ENCODE results near the gene TKT. TPM values are rescaled to one million over a fixed set of nuclear protein-coding genes. Genes with fewer than 3 reads are reported as not detected.

The TKT gene
- total RNA-seq, 1 donor from 2014 or later = 154 TPM

DNA sequence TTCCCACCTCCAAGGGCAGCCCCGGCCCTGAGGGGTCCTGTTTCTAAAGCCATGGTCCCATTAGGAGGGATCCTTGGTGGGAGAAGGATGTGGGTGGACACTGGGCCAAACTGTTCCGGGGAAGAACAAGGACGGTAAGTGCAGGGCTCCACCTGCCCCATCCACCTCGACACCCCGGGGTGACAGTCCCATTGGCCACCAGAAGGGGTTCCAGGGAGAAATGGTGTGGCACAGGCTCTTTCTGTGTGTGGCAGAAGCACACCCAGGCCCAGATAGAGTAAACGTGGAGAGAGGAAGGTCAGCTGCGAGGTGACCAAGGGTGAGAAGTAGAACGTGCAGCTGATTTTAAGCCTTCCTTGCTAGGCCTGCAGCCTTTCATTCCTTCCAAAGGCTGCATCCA lies 12.0 kb downstream of the TKT start:
- peaks cover 37% of the 10 kb centered on the region for H3K36me3 Mint-ChIP-seq (ENCODE audit: low read depth)
- ATAC-seq (ENCODE audit: low read depth) (no peak), DNase-seq (no peak)
- no peaks in the 10 kb centered on the region for H3K27me3 Mint-ChIP-seq
- no peak overlapping the region for H3K27ac Mint-ChIP-seq
- intact Hi-C loops (cut with micrococcal nuclease) = no loop called here
- no peaks in the 10 kb centered on the region for H3K9me3 Mint-ChIP-seq
- ChIA-PET POLR2A (no interaction called here), CTCF (no interaction called here)
- peaks cover 14% of the 10 kb centered on the region for H3K4me1 Mint-ChIP-seq
- no peak overlapping the region for H3K4me3 Mint-ChIP-seq
- TF ChIP-seq, protein P1, sequence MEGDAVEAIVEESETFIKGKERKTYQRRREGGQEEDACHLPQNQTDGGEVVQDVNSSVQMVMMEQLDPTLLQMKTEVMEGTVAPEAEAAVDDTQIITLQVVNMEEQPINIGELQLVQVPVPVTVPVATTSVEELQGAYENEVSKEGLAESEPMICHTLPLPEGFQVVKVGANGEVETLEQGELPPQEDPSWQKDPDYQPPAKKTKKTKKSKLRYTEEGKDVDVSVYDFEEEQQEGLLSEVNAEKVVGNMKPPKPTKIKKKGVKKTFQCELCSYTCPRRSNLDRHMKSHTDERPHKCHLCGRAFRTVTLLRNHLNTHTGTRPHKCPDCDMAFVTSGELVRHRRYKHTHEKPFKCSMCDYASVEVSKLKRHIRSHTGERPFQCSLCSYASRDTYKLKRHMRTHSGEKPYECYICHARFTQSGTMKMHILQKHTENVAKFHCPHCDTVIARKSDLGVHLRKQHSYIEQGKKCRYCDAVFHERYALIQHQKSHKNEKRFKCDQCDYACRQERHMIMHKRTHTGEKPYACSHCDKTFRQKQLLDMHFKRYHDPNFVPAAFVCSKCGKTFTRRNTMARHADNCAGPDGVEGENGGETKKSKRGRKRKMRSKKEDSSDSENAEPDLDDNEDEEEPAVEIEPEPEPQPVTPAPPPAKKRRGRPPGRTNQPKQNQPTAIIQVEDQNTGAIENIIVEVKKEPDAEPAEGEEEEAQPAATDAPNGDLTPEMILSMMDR (IDR thresholded peaks at IDR 0.05) = no peak

DNA sequence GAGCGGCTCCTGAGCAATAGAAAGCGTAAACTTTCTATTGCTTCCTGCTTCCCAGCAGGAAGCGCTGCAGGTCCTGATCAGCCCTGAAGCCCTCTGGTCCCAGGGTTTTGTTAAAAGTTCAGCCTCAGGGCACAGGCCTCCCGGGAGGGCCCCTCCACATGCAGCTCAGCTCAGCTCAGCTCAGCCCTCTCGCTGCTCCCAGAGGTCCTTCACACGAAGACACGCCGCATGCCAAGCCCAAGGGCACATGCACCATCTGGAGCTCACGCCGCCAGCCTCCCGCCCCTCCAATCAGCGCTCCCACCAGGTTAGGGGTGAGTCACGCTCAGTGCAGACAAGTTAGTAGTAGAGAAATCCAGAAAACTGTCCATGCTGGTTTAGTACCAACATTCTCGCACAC lies 12.7 kb downstream of the TKT start:
- TF ChIP-seq, protein P1 (IDR thresholded peaks at IDR 0.05) = no peak
- ChIA-PET POLR2A (no interaction called here), CTCF (no interaction called here)
- no peak overlapping the region for H3K27ac Mint-ChIP-seq
- peaks cover 43% of the 10 kb centered on the region for H3K36me3 Mint-ChIP-seq (ENCODE audit: low read depth)
- H3K4me3 Mint-ChIP-seq = no peak overlapping the region
- peaks cover 9% of the 10 kb centered on the region for H3K4me1 Mint-ChIP-seq
- no peaks in the 10 kb centered on the region for H3K9me3 Mint-ChIP-seq
- DNase-seq = no peak
- ATAC-seq (ENCODE audit: low read depth) = no peak
- intact Hi-C loops (cut with micrococcal nuclease) = no loop called here
- no peaks in the 10 kb centered on the region for H3K27me3 Mint-ChIP-seq

DNA sequence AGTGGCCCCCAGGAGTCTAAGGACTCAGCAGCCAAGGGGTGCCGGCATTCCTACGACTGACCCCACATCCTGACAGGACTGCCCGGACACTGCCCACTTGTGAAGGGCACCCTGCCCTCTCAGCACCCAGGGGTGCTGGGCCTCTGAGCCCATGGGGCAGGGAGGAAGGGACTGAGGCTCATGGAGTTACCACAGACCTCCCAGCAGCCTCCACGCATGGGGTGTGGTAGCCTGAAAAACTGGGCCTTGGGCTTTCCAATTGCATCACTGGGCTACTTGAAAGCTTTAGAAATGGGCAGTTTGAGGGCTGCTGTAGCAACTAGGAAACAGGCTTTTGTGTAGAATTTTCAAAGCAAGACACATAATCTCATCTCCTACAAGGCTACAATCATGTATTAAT lies 13.2 kb downstream of the TKT start:
- DNase-seq (no peak), ATAC-seq (ENCODE audit: low read depth) (no peak)
- ChIA-PET POLR2A (no interaction called here), CTCF (no interaction called here)
- Mint-ChIP-seq H3K27me3 (no peaks in the 10 kb centered on the region), H3K9me3 (no peaks in the 10 kb centered on the region), H3K36me3 (ENCODE audit: low read depth) (peaks cover 47% of the 10 kb centered on the region), H3K27ac (no peak overlapping the region), H3K4me1 (peaks cover 3% of the 10 kb centered on the region), H3K4me3 (no peak overlapping the region)
- TF ChIP-seq, protein P1 (IDR thresholded peaks at IDR 0.05) = no peak
- intact Hi-C loops (cut with micrococcal nuclease) = no loop called here

DNA sequence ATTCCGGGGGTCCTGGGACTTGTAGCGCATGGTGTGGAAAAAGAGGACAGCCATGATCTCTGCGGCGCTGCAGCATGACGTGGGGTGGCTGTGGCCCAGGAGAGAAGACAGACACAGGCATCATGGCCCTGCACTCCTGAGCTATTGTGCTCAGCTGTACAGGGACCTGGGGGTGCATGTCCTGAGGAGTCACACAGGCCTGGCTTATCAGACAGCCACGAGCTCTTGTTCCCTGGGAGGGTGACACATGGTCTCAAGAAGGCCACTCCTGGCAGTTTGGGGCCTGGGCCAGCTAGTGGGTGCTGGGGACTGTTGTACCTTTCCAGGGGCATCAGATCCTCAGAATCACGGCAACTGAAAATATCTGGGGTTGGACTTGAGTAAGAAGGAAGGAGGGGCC lies 13.7 kb downstream of the TKT start:
- Mint-ChIP-seq H3K27ac (no peak overlapping the region), H3K36me3 (ENCODE audit: low read depth) (peaks cover 50% of the 10 kb centered on the region), H3K9me3 (no peaks in the 10 kb centered on the region), H3K4me1 (peaks cover 2% of the 10 kb centered on the region), H3K27me3 (no peaks in the 10 kb centered on the region), H3K4me3 (no peak overlapping the region)
- POLR2A ChIA-PET = interaction anchor here (0.6 kb wide), 1 partner anchor 20 kb away, joined by 6 read pairs; no protein-coding TSS in a partner anchor
- intact Hi-C loops (cut with micrococcal nuclease) = no loop called here
- CTCF ChIA-PET = no interaction called here
- TF ChIP-seq, protein P1 (IDR thresholded peaks at IDR 0.05) = no peak
- ATAC-seq (ENCODE audit: low read depth) (no peak), DNase-seq (no peak)

DNA sequence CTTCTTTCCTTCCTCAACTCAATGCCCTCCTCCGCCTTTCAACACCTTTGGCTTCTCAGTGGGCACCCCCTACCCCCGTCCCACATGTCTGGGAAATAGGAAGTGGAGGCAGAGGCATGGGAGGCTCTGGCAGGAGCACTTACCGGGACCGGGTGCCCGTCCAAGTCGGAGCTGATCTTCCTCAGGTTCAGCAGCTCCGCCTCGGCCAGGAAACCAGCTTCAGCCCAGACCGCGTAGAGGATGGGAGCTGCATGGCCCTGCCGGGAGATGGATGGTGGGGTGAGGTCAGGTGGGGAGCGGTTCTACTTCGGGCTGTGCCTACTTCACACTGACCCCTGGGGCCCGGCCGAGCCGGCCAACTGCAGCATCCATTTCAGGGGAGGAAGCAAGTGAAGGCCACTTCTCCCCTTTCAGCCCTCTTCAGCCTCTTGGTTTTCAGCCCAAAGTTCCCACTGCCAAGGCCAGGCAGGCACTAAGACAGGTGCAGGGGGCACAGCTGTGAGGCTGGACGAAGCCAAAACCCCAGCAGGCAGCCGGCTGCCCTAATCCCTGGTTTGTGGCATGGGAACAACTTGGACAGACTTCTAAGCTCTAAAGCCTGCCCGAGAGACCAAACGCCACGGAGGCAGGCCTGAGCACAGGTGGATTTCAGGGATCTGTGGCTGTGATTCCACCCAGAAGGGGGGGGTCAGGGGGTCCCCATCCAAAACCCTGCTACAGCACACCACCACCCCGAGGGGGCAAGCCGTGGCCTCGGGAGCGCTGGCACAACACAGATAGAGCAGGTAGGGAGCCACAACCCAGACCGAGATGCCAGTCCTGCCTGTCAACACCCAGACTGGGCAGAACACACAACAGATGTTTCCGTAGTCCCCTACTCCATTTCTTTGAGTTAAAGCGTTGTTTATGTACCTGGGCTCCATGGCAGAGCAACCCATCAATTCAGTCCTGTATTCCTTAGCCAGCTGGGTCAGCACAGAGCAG lies 14.5 kb downstream of the TKT start:
- Mint-ChIP-seq H3K4me3 (no peak overlapping the region), H3K27me3 (no peaks in the 10 kb centered on the region), H3K4me1 (peaks cover 2% of the 10 kb centered on the region), H3K27ac (no peak overlapping the region), H3K36me3 (ENCODE audit: low read depth) (peaks cover 55% of the 10 kb centered on the region), H3K9me3 (no peaks in the 10 kb centered on the region)
- ATAC-seq (ENCODE audit: low read depth) = no peak
- DNase-seq = no peak
- TF ChIP-seq, protein P1 (IDR thresholded peaks at IDR 0.05) = no peak
- ChIA-PET CTCF (no interaction called here), POLR2A (interaction anchor here (0.6 kb wide), 1 partner anchor 21 kb away, joined by 6 read pairs; no protein-coding TSS in a partner anchor)
- intact Hi-C loops (cut with micrococcal nuclease) = no loop called here
